Measurements from ENCODE around the gene RDH5. TPM values are rescaled to one million over a fixed set of nuclear protein-coding genes. Genes with fewer than 3 reads are reported as not detected.
A peak's percentile ranks its signal among the peaks of the same experiment; 100 is the strongest.

The RDH5 gene
- total RNA-seq, 1 experiment from 2014 or later, result 5.8 TPM

DNA sequence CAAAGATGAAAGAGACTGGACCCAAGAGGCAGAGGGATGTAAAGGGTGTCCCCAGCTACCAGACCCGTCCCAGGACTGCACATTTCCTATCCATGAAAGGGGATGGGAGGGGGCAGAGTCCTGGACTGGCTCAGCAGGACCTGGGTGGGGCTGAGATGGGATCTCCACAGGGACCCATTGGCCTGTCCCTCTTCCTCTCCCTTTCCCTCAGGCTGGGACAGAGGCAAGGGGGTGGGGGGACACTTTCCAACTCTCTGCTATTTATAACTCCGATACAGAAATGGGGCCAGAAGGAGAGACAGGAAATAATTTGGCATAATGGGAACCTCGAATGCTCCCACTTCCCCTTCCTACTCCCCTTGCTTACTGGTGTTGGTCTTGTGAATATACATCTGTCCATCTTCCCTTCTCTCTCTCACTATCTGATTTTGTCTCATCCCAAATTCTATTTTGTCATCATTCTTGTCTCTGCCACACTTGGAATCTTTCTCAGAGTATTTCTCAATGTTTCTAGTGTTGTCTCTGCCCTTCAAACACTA is 11.4 kb upstream of the RDH5 start:
- peak overlapping the region; percentile 91 for H3K27ac Mint-ChIP-seq
- peaks cover 36% of the 10 kb centered on the region for H3K4me1 Mint-ChIP-seq
- POLR2A ChIA-PET, result no interaction called here
- ATAC-seq (no peak), DNase-seq (ENCODE audit: low spot score) (no peak)
- H3K27me3 Mint-ChIP-seq (ENCODE audit: low read depth), result peaks cover 51% of the 10 kb centered on the region
- CTCF ChIA-PET, result interaction anchor here (1.0 to 3.9 kb wide), 4 partner anchors 12 to 29 kb away, joined by 3 to 84 read pairs (median 4); no protein-coding TSS in a partner anchor
- no peaks in the 10 kb centered on the region for H3K36me3 Mint-ChIP-seq
- peak overlapping the region; percentile 88 for H3K4me3 Mint-ChIP-seq
- H3K9me3 Mint-ChIP-seq, result no peaks in the 10 kb centered on the region
- no peak for TF ChIP-seq JUN (CRISPR knock-in tag; IDR thresholded peaks at IDR 0.05)
- no peak for TF ChIP-seq ATF1 (CRISPR knock-in tag; IDR thresholded peaks at IDR 0.05)
- TF ChIP-seq, protein P1, sequence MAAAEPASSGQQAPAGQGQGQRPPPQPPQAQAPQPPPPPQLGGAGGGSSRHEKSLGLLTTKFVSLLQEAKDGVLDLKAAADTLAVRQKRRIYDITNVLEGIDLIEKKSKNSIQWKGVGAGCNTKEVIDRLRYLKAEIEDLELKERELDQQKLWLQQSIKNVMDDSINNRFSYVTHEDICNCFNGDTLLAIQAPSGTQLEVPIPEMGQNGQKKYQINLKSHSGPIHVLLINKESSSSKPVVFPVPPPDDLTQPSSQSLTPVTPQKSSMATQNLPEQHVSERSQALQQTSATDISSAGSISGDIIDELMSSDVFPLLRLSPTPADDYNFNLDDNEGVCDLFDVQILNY (CRISPR knock-in tag; IDR thresholded peaks at IDR 0.05), result no peak
- TF ChIP-seq, protein P2, sequence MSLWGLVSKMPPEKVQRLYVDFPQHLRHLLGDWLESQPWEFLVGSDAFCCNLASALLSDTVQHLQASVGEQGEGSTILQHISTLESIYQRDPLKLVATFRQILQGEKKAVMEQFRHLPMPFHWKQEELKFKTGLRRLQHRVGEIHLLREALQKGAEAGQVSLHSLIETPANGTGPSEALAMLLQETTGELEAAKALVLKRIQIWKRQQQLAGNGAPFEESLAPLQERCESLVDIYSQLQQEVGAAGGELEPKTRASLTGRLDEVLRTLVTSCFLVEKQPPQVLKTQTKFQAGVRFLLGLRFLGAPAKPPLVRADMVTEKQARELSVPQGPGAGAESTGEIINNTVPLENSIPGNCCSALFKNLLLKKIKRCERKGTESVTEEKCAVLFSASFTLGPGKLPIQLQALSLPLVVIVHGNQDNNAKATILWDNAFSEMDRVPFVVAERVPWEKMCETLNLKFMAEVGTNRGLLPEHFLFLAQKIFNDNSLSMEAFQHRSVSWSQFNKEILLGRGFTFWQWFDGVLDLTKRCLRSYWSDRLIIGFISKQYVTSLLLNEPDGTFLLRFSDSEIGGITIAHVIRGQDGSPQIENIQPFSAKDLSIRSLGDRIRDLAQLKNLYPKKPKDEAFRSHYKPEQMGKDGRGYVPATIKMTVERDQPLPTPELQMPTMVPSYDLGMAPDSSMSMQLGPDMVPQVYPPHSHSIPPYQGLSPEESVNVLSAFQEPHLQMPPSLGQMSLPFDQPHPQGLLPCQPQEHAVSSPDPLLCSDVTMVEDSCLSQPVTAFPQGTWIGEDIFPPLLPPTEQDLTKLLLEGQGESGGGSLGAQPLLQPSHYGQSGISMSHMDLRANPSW (CRISPR knock-in tag; conservative IDR thresholded peaks at IDR 0.05; ENCODE audit: low read depth), result no peak
- TF ChIP-seq MYBL2 (CRISPR knock-in tag; IDR thresholded peaks at IDR 0.05), result no peak
- no peak for TF ChIP-seq ZNF219 (CRISPR knock-in tag; IDR thresholded peaks at IDR 0.05; ENCODE audit: borderline replicate concordance)
- no peak for TF ChIP-seq ZNF121 (CRISPR knock-in tag; IDR thresholded peaks at IDR 0.05)
- TF ChIP-seq, protein P3, sequence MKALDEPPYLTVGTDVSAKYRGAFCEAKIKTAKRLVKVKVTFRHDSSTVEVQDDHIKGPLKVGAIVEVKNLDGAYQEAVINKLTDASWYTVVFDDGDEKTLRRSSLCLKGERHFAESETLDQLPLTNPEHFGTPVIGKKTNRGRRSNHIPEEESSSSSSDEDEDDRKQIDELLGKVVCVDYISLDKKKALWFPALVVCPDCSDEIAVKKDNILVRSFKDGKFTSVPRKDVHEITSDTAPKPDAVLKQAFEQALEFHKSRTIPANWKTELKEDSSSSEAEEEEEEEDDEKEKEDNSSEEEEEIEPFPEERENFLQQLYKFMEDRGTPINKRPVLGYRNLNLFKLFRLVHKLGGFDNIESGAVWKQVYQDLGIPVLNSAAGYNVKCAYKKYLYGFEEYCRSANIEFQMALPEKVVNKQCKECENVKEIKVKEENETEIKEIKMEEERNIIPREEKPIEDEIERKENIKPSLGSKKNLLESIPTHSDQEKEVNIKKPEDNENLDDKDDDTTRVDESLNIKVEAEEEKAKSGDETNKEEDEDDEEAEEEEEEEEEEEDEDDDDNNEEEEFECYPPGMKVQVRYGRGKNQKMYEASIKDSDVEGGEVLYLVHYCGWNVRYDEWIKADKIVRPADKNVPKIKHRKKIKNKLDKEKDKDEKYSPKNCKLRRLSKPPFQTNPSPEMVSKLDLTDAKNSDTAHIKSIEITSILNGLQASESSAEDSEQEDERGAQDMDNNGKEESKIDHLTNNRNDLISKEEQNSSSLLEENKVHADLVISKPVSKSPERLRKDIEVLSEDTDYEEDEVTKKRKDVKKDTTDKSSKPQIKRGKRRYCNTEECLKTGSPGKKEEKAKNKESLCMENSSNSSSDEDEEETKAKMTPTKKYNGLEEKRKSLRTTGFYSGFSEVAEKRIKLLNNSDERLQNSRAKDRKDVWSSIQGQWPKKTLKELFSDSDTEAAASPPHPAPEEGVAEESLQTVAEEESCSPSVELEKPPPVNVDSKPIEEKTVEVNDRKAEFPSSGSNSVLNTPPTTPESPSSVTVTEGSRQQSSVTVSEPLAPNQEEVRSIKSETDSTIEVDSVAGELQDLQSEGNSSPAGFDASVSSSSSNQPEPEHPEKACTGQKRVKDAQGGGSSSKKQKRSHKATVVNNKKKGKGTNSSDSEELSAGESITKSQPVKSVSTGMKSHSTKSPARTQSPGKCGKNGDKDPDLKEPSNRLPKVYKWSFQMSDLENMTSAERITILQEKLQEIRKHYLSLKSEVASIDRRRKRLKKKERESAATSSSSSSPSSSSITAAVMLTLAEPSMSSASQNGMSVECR (CRISPR knock-in tag; IDR thresholded peaks at IDR 0.05; ENCODE audit: borderline replicate concordance), result no peak

DNA sequence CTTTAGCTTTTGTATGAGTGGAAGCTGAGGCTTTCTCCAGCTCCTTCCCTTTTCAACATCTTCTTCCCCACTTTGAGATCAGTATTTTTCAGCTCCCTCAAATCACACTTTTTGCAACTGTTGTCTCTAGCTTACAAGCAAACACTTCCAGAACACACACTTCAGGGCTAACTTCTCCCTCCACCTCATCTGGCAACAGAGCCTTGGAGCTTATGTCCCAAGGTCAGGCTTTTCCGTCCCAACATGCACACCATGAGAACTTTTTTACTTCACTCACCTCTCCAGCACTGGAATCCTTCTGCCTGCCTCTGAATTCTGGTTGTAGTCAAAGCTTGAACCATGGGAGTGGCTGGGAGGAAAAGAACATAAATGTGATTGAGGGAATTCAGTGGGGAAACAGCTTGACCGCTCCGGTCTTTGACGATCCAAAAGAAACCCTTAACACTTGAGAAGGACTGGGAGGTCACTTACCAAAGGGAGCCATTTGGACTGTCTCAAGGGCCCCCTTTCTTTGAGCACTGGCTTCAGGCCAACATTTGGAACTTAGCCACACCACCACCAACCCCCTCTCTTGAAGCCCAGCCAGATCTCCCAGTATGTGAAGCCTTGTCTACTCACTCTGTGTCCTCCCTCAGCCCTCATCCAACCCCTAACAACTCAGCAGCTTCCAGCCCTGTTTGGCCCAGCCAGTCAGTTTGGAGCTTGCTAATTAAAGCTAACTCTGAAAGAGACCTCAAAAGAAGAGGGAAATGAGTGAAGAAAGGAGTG is 8.2 kb upstream of the RDH5 start:
- DNase-seq (ENCODE audit: low spot score), result no peak
- Mint-ChIP-seq H3K9me3 (no peaks in the 10 kb centered on the region), H3K36me3 (no peaks in the 10 kb centered on the region), H3K4me1 (peaks cover 28% of the 10 kb centered on the region), H3K27ac (no peak overlapping the region), H3K27me3 (ENCODE audit: low read depth) (peaks cover 49% of the 10 kb centered on the region), H3K4me3 (no peak overlapping the region)
- ChIA-PET CTCF (interaction anchor here (1.5 to 1.6 kb wide), 2 partner anchors 13 to 25 kb away, joined by 4 to 7 read pairs; no protein-coding TSS in a partner anchor), POLR2A (no interaction called here)
- TF ChIP-seq, protein P4, sequence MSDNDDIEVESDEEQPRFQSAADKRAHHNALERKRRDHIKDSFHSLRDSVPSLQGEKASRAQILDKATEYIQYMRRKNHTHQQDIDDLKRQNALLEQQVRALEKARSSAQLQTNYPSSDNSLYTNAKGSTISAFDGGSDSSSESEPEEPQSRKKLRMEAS (CRISPR knock-in tag; IDR thresholded peaks at IDR 0.05), result no peak
- TF ChIP-seq NFYB (CRISPR knock-in tag; conservative IDR thresholded peaks at IDR 0.05; ENCODE audit: low read depth) (no peak), GTF2I (CRISPR knock-in tag; conservative IDR thresholded peaks at IDR 0.05) (no peak), ZNF219 (CRISPR knock-in tag; IDR thresholded peaks at IDR 0.05; ENCODE audit: borderline replicate concordance) (no peak), SMAD3 (CRISPR knock-in tag; IDR thresholded peaks at IDR 0.05; ENCODE audit: borderline replicate concordance) (no peak), TEAD4 (CRISPR knock-in tag; IDR thresholded peaks at IDR 0.05) (no peak)
- TF ChIP-seq, protein P5, sequence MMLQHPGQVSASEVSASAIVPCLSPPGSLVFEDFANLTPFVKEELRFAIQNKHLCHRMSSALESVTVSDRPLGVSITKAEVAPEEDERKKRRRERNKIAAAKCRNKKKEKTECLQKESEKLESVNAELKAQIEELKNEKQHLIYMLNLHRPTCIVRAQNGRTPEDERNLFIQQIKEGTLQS (CRISPR knock-in tag; conservative IDR thresholded peaks at IDR 0.05), result no peak
- TF ChIP-seq, protein P6, sequence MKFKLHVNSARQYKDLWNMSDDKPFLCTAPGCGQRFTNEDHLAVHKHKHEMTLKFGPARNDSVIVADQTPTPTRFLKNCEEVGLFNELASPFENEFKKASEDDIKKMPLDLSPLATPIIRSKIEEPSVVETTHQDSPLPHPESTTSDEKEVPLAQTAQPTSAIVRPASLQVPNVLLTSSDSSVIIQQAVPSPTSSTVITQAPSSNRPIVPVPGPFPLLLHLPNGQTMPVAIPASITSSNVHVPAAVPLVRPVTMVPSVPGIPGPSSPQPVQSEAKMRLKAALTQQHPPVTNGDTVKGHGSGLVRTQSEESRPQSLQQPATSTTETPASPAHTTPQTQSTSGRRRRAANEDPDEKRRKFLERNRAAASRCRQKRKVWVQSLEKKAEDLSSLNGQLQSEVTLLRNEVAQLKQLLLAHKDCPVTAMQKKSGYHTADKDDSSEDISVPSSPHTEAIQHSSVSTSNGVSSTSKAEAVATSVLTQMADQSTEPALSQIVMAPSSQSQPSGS (CRISPR knock-in tag; IDR thresholded peaks at IDR 0.05; ENCODE audit: borderline replicate concordance, low read depth), result no peak
- TF ChIP-seq, protein P7, sequence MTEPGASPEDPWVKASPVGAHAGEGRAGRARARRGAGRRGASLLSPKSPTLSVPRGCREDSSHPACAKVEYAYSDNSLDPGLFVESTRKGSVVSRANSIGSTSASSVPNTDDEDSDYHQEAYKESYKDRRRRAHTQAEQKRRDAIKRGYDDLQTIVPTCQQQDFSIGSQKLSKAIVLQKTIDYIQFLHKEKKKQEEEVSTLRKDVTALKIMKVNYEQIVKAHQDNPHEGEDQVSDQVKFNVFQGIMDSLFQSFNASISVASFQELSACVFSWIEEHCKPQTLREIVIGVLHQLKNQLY (CRISPR knock-in tag; IDR thresholded peaks at IDR 0.05), result no peak
- no peak for ATAC-seq

Measured in WTC11 (cell line).